WTC11 (cell line): ENCODE measurements around the gene SCYGR8. TPM values are rescaled to one million over a fixed set of nuclear protein-coding genes. Genes with fewer than 3 reads are reported as not detected.
A peak's percentile ranks its signal among the peaks of the same experiment; 100 is the strongest.
"Not testable (repeated sequence)": the region's sequence is repeated elsewhere in the genome, so short reads cannot be mapped to it uniquely, and the experiment has no call there.

Experiments used
- ATAC-seq: fragments of 200-7000 bp; cut with Tn5 transposase; 2 replicates; pipeline ENCODE4 v1.10.0; 2021; ENCODE audit warnings: mild to moderate bottlenecking, moderate library complexity
- CTCF ChIA-PET: fragments of 300-600 bp; sonication (Branson Sonifier 250); formaldehyde crosslinking; loops from one replicate; lab custom pipeline; 2021; ENCODE audit warnings: antibody characterized with exemption; lab: Charles Lee
- POLR2A ChIA-PET: fragments of 350-600 bp; sonication (Branson Sonifier 250); formaldehyde crosslinking; loops from one replicate; lab custom pipeline; 2021; ENCODE audit warnings: antibody characterized with exemption; lab: Charles Lee
- DNase-seq: peaks from one replicate; pipeline ENCODE4 v3.0.0; 2021; ENCODE audit warnings: low spot score
- H3K27ac Mint-ChIP-seq: 2 replicates; pipeline ENCODE4 v1.8.0; 2021; ENCODE audit warnings: mixed read lengths
- H3K27me3 Mint-ChIP-seq: 2 replicates; pipeline ENCODE4 v1.8.0; 2021; ENCODE audit warnings: low read depth, mild to moderate bottlenecking, moderate library complexity, mixed read lengths
- H3K36me3 Mint-ChIP-seq: 2 replicates; pipeline ENCODE4 v1.8.0; 2021; ENCODE audit warnings: mixed read lengths
- H3K4me1 Mint-ChIP-seq: 2 replicates; pipeline ENCODE4 v1.8.0; 2022; ENCODE audit warnings: mixed read lengths
- H3K4me3 Mint-ChIP-seq: 2 replicates; pipeline ENCODE4 v1.8.0; 2021; ENCODE audit warnings: mild to moderate bottlenecking, moderate library complexity, mixed read lengths
- H3K9me3 Mint-ChIP-seq: 2 replicates; pipeline ENCODE4 v1.8.0; 2021; ENCODE audit warnings: mixed read lengths
- IRF2 ChIP-seq: sonication (generic); formaldehyde crosslinking; IDR thresholded peaks from 2 replicates; pipeline ENCODE4 v1.8.0; 2022; ENCODE audit warnings: low read depth, missing genetic modification reagents, borderline replicate concordance
- total RNA-seq: library from RNA; stranded (reverse); gene quantifications from 3 replicates; pipeline ENCODE4 v1.2.3, GENCODE V29; 2021
- TF ChIP-seq, protein P1 (sequence below): sonication (generic); formaldehyde crosslinking; IDR thresholded peaks from 2 replicates; pipeline ENCODE4 v1.8.0; 2022; ENCODE audit warnings: missing genetic modification reagents
- TF ChIP-seq, protein P2 (sequence below): sonication (generic); formaldehyde crosslinking; IDR thresholded peaks from 2 replicates; pipeline ENCODE4 v1.8.1; 2023; ENCODE audit warnings: mild to moderate bottlenecking, moderate library complexity, missing genetic modification reagents
- TF ChIP-seq, protein P3 (sequence below): fragments of 200-600 bp; IDR thresholded peaks from 2 replicates; pipeline ENCODE4 v1.8.0; 2022; ENCODE audit warnings: antibody characterized with exemption
- TF ChIP-seq, protein P4 (sequence below): sonication (generic); formaldehyde crosslinking; conservative IDR thresholded peaks from 2 replicates; pipeline ENCODE4 v1.8.1; 2022; ENCODE audit warnings: mild to moderate bottlenecking, missing genetic modification reagents
- TF ChIP-seq, protein P5 (sequence below): sonication (generic); formaldehyde crosslinking; IDR thresholded peaks from 2 replicates; pipeline ENCODE4 v1.8.0; 2022; ENCODE audit warnings: mild to moderate bottlenecking, missing genetic modification reagents
- TF ChIP-seq, protein P6 (sequence below): sonication (generic); formaldehyde crosslinking; IDR thresholded peaks from 2 replicates; pipeline ENCODE4 v1.8.1; 2023; ENCODE audit warnings: mild to moderate bottlenecking, missing genetic modification reagents, moderate library complexity
- TF ChIP-seq, protein P7 (sequence below): sonication (generic); formaldehyde crosslinking; IDR thresholded peaks from 2 replicates; pipeline ENCODE4 v1.8.0; 2022; ENCODE audit warnings: mild to moderate bottlenecking, missing genetic modification reagents

The SCYGR8 gene
- total RNA-seq, 1 experiment from 2014 or later: not detected

DNA sequence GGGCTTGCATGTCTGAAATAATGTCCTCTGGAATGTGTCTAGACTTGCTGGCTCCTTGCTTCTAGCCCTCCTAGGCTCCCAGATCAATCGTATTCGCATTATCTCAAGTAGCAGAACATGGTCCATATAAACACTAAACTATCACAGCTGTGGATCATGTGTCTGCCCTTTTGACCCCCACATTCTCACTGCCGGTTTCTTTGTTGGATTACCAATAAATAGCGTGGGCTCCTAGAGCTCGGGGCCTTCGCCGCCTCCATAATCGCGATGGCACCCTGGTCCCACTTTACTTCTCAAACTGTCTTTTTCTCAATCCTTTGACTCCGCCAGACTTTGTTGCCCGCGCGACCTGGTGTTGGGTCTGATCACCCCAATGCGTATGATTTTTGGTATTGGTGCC, 6.3 kb upstream of the SCYGR8 start:
- ChIA-PET CTCF (interaction anchor here (2.2 kb wide), 1 partner anchor 35 kb away, joined by 10 read pairs; no protein-coding TSS in a partner anchor), POLR2A (no interaction called here)
- TF ChIP-seq IRF2 (CRISPR knock-in tag): no peak
- TF ChIP-seq, protein P1, sequence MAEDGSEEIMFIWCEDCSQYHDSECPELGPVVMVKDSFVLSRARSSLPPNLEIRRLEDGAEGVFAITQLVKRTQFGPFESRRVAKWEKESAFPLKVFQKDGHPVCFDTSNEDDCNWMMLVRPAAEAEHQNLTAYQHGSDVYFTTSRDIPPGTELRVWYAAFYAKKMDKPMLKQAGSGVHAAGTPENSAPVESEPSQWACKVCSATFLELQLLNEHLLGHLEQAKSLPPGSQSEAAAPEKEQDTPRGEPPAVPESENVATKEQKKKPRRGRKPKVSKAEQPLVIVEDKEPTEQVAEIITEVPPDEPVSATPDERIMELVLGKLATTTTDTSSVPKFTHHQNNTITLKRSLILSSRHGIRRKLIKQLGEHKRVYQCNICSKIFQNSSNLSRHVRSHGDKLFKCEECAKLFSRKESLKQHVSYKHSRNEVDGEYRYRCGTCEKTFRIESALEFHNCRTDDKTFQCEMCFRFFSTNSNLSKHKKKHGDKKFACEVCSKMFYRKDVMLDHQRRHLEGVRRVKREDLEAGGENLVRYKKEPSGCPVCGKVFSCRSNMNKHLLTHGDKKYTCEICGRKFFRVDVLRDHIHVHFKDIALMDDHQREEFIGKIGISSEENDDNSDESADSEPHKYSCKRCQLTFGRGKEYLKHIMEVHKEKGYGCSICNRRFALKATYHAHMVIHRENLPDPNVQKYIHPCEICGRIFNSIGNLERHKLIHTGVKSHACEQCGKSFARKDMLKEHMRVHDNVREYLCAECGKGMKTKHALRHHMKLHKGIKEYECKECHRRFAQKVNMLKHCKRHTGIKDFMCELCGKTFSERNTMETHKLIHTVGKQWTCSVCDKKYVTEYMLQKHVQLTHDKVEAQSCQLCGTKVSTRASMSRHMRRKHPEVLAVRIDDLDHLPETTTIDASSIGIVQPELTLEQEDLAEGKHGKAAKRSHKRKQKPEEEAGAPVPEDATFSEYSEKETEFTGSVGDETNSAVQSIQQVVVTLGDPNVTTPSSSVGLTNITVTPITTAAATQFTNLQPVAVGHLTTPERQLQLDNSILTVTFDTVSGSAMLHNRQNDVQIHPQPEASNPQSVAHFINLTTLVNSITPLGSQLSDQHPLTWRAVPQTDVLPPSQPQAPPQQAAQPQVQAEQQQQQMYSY (CRISPR knock-in tag): no peak
- TF ChIP-seq, protein P2, sequence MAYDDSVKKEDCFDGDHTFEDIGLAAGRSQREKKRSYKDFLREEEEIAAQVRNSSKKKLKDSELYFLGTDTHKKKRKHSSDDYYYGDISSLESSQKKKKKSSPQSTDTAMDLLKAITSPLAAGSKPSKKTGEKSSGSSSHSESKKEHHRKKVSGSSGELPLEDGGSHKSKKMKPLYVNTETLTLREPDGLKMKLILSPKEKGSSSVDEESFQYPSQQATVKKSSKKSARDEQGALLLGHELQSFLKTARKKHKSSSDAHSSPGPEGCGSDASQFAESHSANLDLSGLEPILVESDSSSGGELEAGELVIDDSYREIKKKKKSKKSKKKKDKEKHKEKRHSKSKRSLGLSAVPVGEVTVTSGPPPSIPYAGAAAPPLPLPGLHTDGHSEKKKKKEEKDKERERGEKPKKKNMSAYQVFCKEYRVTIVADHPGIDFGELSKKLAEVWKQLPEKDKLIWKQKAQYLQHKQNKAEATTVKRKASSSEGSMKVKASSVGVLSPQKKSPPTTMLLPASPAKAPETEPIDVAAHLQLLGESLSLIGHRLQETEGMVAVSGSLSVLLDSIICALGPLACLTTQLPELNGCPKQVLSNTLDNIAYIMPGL (CRISPR knock-in tag): no peak
- TF ChIP-seq, protein P3, sequence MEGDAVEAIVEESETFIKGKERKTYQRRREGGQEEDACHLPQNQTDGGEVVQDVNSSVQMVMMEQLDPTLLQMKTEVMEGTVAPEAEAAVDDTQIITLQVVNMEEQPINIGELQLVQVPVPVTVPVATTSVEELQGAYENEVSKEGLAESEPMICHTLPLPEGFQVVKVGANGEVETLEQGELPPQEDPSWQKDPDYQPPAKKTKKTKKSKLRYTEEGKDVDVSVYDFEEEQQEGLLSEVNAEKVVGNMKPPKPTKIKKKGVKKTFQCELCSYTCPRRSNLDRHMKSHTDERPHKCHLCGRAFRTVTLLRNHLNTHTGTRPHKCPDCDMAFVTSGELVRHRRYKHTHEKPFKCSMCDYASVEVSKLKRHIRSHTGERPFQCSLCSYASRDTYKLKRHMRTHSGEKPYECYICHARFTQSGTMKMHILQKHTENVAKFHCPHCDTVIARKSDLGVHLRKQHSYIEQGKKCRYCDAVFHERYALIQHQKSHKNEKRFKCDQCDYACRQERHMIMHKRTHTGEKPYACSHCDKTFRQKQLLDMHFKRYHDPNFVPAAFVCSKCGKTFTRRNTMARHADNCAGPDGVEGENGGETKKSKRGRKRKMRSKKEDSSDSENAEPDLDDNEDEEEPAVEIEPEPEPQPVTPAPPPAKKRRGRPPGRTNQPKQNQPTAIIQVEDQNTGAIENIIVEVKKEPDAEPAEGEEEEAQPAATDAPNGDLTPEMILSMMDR: no peak
- TF ChIP-seq, protein P4, sequence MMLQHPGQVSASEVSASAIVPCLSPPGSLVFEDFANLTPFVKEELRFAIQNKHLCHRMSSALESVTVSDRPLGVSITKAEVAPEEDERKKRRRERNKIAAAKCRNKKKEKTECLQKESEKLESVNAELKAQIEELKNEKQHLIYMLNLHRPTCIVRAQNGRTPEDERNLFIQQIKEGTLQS (CRISPR knock-in tag): no peak
- Mint-ChIP-seq H3K36me3 (no peaks in the 10 kb centered on the region), H3K27ac (no peak overlapping the region), H3K27me3 (no peaks in the 10 kb centered on the region; the same call in 1 of the 2 replicates), H3K4me1 (peaks cover 11% of the 10 kb centered on the region), H3K4me3 (no peak overlapping the region), H3K9me3 (no peaks in the 10 kb centered on the region)
- no peak for DNase-seq
- ATAC-seq: no peak

DNA sequence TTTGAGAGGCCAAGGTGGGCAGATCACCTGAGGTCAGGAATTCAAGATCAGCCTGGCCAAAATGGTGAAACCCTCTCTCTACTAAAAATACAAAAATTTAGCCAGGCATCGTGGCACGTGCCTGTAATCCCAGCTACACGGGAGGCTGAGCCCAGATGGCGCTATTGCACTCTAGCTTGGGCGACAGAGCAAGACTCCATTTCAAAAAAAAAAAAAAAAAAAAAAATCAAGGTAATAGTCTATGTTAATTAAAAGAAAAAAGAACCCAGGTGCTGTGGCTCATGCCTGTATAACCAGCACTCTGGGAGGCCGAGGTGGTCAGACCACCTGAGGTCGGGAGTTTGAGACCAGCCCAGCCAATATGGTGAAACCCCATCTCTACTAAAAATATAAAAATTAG, 5.0 kb upstream of the SCYGR8 start:
- CTCF ChIA-PET: interaction anchor here (0.6 to 2.2 kb wide), 19 partner anchors 15 to 1509 kb away, joined by 3 to 25 read pairs (median 4); partner anchors contain the start of gene SLC19A3
- H3K9me3 Mint-ChIP-seq: not testable (repeated sequence)

More for the DNA sequence above, 5.0 kb upstream of the SCYGR8 start:
- not testable (repeated sequence) for H3K36me3 Mint-ChIP-seq, H3K4me3 Mint-ChIP-seq, H3K27ac Mint-ChIP-seq, H3K27me3 Mint-ChIP-seq
- DNase-seq: peak; percentile 71
- TF ChIP-seq, protein P5, sequence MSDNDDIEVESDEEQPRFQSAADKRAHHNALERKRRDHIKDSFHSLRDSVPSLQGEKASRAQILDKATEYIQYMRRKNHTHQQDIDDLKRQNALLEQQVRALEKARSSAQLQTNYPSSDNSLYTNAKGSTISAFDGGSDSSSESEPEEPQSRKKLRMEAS (CRISPR knock-in tag): peak; percentile 28; the same call in 1 of the 2 replicates
- TF ChIP-seq, protein P3: peak; percentile 40; the same call in 1 of the 2 replicates
- TF ChIP-seq, protein P6, sequence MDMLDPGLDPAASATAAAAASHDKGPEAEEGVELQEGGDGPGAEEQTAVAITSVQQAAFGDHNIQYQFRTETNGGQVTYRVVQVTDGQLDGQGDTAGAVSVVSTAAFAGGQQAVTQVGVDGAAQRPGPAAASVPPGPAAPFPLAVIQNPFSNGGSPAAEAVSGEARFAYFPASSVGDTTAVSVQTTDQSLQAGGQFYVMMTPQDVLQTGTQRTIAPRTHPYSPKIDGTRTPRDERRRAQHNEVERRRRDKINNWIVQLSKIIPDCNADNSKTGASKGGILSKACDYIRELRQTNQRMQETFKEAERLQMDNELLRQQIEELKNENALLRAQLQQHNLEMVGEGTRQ (CRISPR knock-in tag): peak; percentile 34; the same call in 1 of the 2 replicates
- TF ChIP-seq, protein P7, sequence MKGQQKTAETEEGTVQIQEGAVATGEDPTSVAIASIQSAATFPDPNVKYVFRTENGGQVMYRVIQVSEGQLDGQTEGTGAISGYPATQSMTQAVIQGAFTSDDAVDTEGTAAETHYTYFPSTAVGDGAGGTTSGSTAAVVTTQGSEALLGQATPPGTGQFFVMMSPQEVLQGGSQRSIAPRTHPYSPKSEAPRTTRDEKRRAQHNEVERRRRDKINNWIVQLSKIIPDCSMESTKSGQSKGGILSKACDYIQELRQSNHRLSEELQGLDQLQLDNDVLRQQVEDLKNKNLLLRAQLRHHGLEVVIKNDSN (CRISPR knock-in tag): peak; percentile 50; the same call in 1 of the 2 replicates
- POLR2A ChIA-PET: interaction anchor here (0.7 to 1.0 kb wide), 3 partner anchors 23 to 1709 kb away, joined by 3 to 5 read pairs (median 3); partner anchors contain the start of gene SLC19A3
- H3K4me1 Mint-ChIP-seq: peaks cover 11% of the 10 kb centered on the region
- ATAC-seq: peak; percentile 77
